Mucosa of descending colon (tissue), 3 donors: ENCODE results near the gene KIAA0232. TPM values are rescaled to one million over a fixed set of nuclear protein-coding genes. Genes with fewer than 3 reads are reported as not detected.

ENCODE experiments used
- ATAC-seq: fragments of 200-7000 bp; cut with Tn5 transposase; one replicate; pipeline ENCODE4 v1.9.1; 2020; ENCODE audit warnings: mild to moderate bottlenecking, moderate library complexity
- DNase-seq, 3 donors: peaks; one replicate each; pipeline ENCODE4 v3.0.0-alpha.2; 2020
- H3K36me3 ChIP-seq: fragments of 200-600 bp; one replicate; pipeline ENCODE4 v1.8.0; 2021; ENCODE audit warnings: low read depth, mild to moderate bottlenecking
- H3K4me1 ChIP-seq: fragments of 200-600 bp; one replicate; pipeline ENCODE4 v1.8.0; 2021; ENCODE audit warnings: low read depth, mild to moderate bottlenecking
- H3K4me3 ChIP-seq: fragments of 200-600 bp; one replicate; pipeline ENCODE4 v1.8.0; 2021; ENCODE audit warnings: mild to moderate bottlenecking
- H3K9me3 ChIP-seq: fragments of 200-600 bp; one replicate; pipeline ENCODE4 v1.8.0; 2021; ENCODE audit warnings: mild to moderate bottlenecking
- CTCF ChIP-seq: fragments of 200-600 bp; IDR thresholded peaks from one replicate; pipeline ENCODE4 v1.8.0; 2022; ENCODE audit warnings: antibody characterized with exemption, mild to moderate bottlenecking
- intact Hi-C, 2 donors: fragments of 100-400 bp; cut with DNase I in 1 of 2; cut with micrococcal nuclease in 1 of 2; formaldehyde crosslinking; loops; one replicate each; pipeline versions ENCODE4 v1.11.0 to v1.11.1; 2022; cut with DNase I, micrococcal nuclease
- total RNA-seq, 3 donors: library from RNA; stranded (reverse); fragmentation: NEBNext Ultra II Directional in 2 of 3; extraction: Animal tissue kit (Norgen Biotek cat#: 25700) in 2 of 3; gene quantifications; one replicate each; pipeline versions ENCODE4 v1.2.1 to v1.2.4, GENCODE V29; 2021 to 2023
- donor health status: DM: no; HTN: no; CAD: no; lungs with moderate emphysema.
- donor health status: DM: no; HTN: no; CAD: no.
- donor health status: DM: no; HTN: yes; CAD: no.

KIAA0232 gene
- total RNA-seq, 3 donors from 2014 or later, result 31.5 to 47.4 (median 46.6) TPM

- Histone ChIP-seq H3K4me3 (no peak overlapping the region), H3K9me3 (no peaks in the 10 kb centered on the region), H3K4me1 (peaks cover 65% of the 10 kb centered on the region), H3K36me3 (no peaks in the 10 kb centered on the region)
- ATAC-seq (peak; percentile 77), DNase-seq (peak; percentile 92 to 95 (median 92))
- intact Hi-C loops, result no loop called here
- TF ChIP-seq CTCF, result no peak
Observed at GRCh38 chr4:6749340-6750171, 33.0 kb upstream of the KIAA0232 start.

GRCh38 chr4:6750286-6751221, 32.0 kb upstream of the KIAA0232 start:
- ATAC-seq (no peak), DNase-seq (peak; percentile 58 to 68 (median 67))
- TF ChIP-seq CTCF, result no peak
- Histone ChIP-seq H3K4me3 (no peak overlapping the region), H3K9me3 (no peaks in the 10 kb centered on the region), H3K4me1 (peaks cover 65% of the 10 kb centered on the region), H3K36me3 (no peaks in the 10 kb centered on the region)
- intact Hi-C loops, result no loop called here

GRCh38 chr4:6751611-6752485, 30.7 kb upstream of the KIAA0232 start:
- no peak for TF ChIP-seq CTCF
- intact Hi-C loops, result no loop called here
- Histone ChIP-seq H3K36me3 (no peaks in the 10 kb centered on the region), H3K9me3 (no peaks in the 10 kb centered on the region), H3K4me3 (no peak overlapping the region), H3K4me1 (peaks cover 53% of the 10 kb centered on the region)
- DNase-seq, result peak in 1 of 3 donors; percentile 33
- no peak for ATAC-seq

GRCh38 chr4:6752486-6752829, 30.1 kb upstream of the KIAA0232 start:
- no peak for TF ChIP-seq CTCF
- no peak for DNase-seq
- intact Hi-C loops, result no loop called here
- no peaks in the 10 kb centered on the region for H3K36me3 ChIP-seq
- H3K4me3 ChIP-seq, result no peak overlapping the region
- peaks cover 47% of the 10 kb centered on the region for H3K4me1 ChIP-seq
- no peak for ATAC-seq
- no peaks in the 10 kb centered on the region for H3K9me3 ChIP-seq

- no peaks in the 10 kb centered on the region for H3K9me3 ChIP-seq
- DNase-seq, result peak; percentile 72 to 84 (median 83)
- no peaks in the 10 kb centered on the region for H3K36me3 ChIP-seq
- peaks cover 40% of the 10 kb centered on the region for H3K4me1 ChIP-seq
- intact Hi-C loops, result no loop called here
- ATAC-seq, result peak; percentile 30
- no peak for TF ChIP-seq CTCF
- no peak overlapping the region for H3K4me3 ChIP-seq
Observed at GRCh38 chr4:6753103-6753560, 29.4 kb upstream of the KIAA0232 start.
